Neural progenitor cell (in vitro differentiated cells): ENCODE data around the gene HRK. TPM values are rescaled to one million over a fixed set of nuclear protein-coding genes. Genes with fewer than 3 reads are reported as not detected.
A peak's percentile ranks its signal among the peaks of the same experiment; 100 is the strongest.

Source experiments
- DNase-seq: peaks from one replicate; pipeline ENCODE4 v3.0.0-alpha.2; 2016; ENCODE audit warnings: low spot score
- H2AFZ ChIP-seq: fragments of 200-600 bp; sonication (generic); replicated peaks from 2 replicates; pipeline ENCODE4 v1.6.1; 2016; ENCODE audit warnings: antibody characterized with exemption
- H3F3A ChIP-seq: fragments of 200-600 bp; sonication (generic); 2 replicates; pipeline ENCODE4 v1.6.1; 2016; ENCODE audit warnings: antibody characterized with exemption, low read depth
- H3K27ac ChIP-seq: fragments of 200-600 bp; sonication (generic); 2 replicates; pipeline ENCODE4 v1.5.1; 2016; ENCODE audit warnings: mild to moderate bottlenecking
- H3K27me3 ChIP-seq: fragments of 200-600 bp; sonication (generic); 2 replicates; pipeline ENCODE4 v1.6.1; 2016; ENCODE audit warnings: mild to moderate bottlenecking, moderate library complexity
- H3K36me3 ChIP-seq: fragments of 200-600 bp; sonication (generic); 2 replicates; pipeline ENCODE4 v1.5.1; 2016
- H3K4me1 ChIP-seq: fragments of 200-600 bp; sonication (generic); 2 replicates; pipeline ENCODE4 v1.6.1; 2016; ENCODE audit warnings: mixed run types
- H3K4me2 ChIP-seq: fragments of 200-600 bp; sonication (generic); 2 replicates; pipeline ENCODE4 v1.6.1; 2016
- H3K4me3 ChIP-seq: fragments of 200-600 bp; sonication (generic); 2 replicates; pipeline ENCODE4 v1.5.1; 2016
- H3K79me2 ChIP-seq: fragments of 200-600 bp; sonication (generic); 2 replicates; pipeline ENCODE4 v1.6.1; 2016; ENCODE audit warnings: low read depth
- H3K9ac ChIP-seq: fragments of 200-600 bp; sonication (generic); 2 replicates; pipeline ENCODE4 v1.6.1; 2016
- H3K9me3 ChIP-seq: fragments of 200-600 bp; sonication (generic); 2 replicates; pipeline ENCODE4 v1.5.1; 2016; ENCODE audit warnings: low read depth
- H4K20me1 ChIP-seq: fragments of 200-600 bp; sonication (generic); 2 replicates; pipeline ENCODE4 v1.6.1; 2016; ENCODE audit warnings: low read depth
- H3K27ac Mint-ChIP-seq: 3 replicates; pipeline ENCODE4 v1.8.0; 2021; ENCODE audit warnings: mixed read lengths
- H3K27me3 Mint-ChIP-seq: 2 replicates; pipeline ENCODE4 v1.8.0; 2022; ENCODE audit warnings: low read depth, mild to moderate bottlenecking, inconsistent platforms, moderate library complexity, mixed read lengths; ENCODE audit not compliant: insufficient read depth
- H3K36me3 Mint-ChIP-seq: 3 replicates; pipeline ENCODE4 v1.8.0; 2021; ENCODE audit warnings: mixed read lengths
- H3K4me1 Mint-ChIP-seq: 3 replicates; pipeline ENCODE4 v1.8.0; 2021; ENCODE audit warnings: mixed read lengths
- H3K4me3 Mint-ChIP-seq: 3 replicates; pipeline ENCODE4 v1.8.0; 2021; ENCODE audit warnings: mild to moderate bottlenecking, moderate library complexity, mixed read lengths
- H3K9me3 Mint-ChIP-seq: 3 replicates; pipeline ENCODE4 v1.8.0; 2020; ENCODE audit warnings: mixed read lengths
- EZH2 ChIP-seq: fragments of 200-600 bp; sonication (generic); IDR thresholded peaks from 2 replicates; pipeline ENCODE4 v1.6.1; 2017; ENCODE audit warnings: antibody characterized with exemption, mild to moderate bottlenecking, moderate library complexity
- EZH2phosphoT487 ChIP-seq: fragments of 200-600 bp; sonication (generic); IDR thresholded peaks from 2 replicates; pipeline ENCODE4 v1.6.1; 2017; ENCODE audit warnings: antibody characterized with exemption
- total RNA-seq: library from RNA; depleted of rRNA; stranded (reverse); fragments of >200 nt; gene quantifications from 2 replicates; pipeline ENCODE4 v1.2.3, GENCODE V29; 2015; ENCODE audit warnings: low replicate concordance
- TF ChIP-seq, protein P1 (sequence below): fragments of 200-600 bp; sonication (generic); IDR thresholded peaks from 2 replicates; pipeline ENCODE4 v1.5.1; 2017; ENCODE audit warnings: antibody characterized with exemption, mild to moderate bottlenecking

HRK gene
- 0.06 TPM in 1 of 2 replicates, not detected in the other for total RNA-seq

DNA sequence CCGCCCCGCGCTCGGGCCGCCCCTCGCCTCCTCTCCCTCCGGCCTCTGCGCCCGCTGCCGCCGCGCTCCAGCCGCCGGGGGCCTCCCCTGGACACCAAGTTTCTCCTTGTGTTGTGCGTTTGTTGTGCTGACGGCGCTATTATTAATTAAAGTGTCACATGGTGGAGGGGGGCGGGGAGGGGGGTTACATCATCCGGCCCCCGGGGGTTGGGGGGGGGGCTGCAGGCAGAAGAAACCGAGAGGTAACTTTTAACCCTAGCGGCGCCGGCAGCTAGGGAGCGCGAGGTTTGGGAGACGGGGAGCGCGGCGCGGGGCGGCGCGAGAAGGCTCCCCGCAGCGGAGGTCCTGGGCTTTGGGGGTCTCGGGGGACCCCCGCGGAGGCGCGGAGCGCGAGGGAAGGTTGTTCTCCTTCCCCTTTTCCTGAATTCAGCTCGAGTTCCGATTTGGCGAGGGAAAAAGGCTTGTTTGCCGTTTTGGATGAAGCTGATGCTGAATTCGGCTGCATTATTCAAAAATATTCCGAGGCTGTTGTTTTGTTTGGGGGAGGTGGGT lies at the start of gene HRK:
TSS of gene HRK (minus strand) at position 117 of the 552 bp plus-strand sequence. CDS start 134 bp downstream, outside the sequence.
- Histone ChIP-seq H3K79me2 (no peaks in the 10 kb centered on the region), H3K27ac (no peak within 1 kb of the TSS), H4K20me1 (peaks cover 34% of the 10 kb centered on the region), H3K4me1 (peaks cover 38% of the 10 kb centered on the region), H3K27me3 (peaks cover 99% of the 10 kb centered on the region), H3K4me2 (peak within 1 kb of the TSS; percentile 99), H3K36me3 (no peaks in the 10 kb centered on the region), H2AFZ (no peak within 1 kb of the TSS), H3K4me3 (peak within 1 kb of the TSS; percentile 63), H3F3A (peaks cover 41% of the 10 kb centered on the region), H3K9ac (no peak within 1 kb of the TSS), H3K9me3 (no peaks in the 10 kb centered on the region)
- Mint-ChIP-seq H3K4me3 (peak within 1 kb of the TSS; percentile 88), H3K36me3 (no peaks in the 10 kb centered on the region), H3K9me3 (no peaks in the 10 kb centered on the region), H3K27ac (no peak within 1 kb of the TSS), H3K4me1 (peaks cover 32% of the 10 kb centered on the region), H3K27me3 (peaks cover 73% of the 10 kb centered on the region)
- TF ChIP-seq EZH2: no peak
- TF ChIP-seq, protein P1, sequence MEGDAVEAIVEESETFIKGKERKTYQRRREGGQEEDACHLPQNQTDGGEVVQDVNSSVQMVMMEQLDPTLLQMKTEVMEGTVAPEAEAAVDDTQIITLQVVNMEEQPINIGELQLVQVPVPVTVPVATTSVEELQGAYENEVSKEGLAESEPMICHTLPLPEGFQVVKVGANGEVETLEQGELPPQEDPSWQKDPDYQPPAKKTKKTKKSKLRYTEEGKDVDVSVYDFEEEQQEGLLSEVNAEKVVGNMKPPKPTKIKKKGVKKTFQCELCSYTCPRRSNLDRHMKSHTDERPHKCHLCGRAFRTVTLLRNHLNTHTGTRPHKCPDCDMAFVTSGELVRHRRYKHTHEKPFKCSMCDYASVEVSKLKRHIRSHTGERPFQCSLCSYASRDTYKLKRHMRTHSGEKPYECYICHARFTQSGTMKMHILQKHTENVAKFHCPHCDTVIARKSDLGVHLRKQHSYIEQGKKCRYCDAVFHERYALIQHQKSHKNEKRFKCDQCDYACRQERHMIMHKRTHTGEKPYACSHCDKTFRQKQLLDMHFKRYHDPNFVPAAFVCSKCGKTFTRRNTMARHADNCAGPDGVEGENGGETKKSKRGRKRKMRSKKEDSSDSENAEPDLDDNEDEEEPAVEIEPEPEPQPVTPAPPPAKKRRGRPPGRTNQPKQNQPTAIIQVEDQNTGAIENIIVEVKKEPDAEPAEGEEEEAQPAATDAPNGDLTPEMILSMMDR: no peak
- DNase-seq: no peak

- Histone ChIP-seq H3K9ac (no peak overlapping the region), H4K20me1 (peaks cover 49% of the 10 kb centered on the region), H3K27ac (no peak overlapping the region), H3K4me1 (peaks cover 14% of the 10 kb centered on the region), H3K27me3 (no peaks in the 10 kb centered on the region), H3K4me3 (no peak overlapping the region), H3K36me3 (peaks cover 4% of the 10 kb centered on the region), H2AFZ (no peak overlapping the region), H3K9me3 (no peaks in the 10 kb centered on the region), H3K4me2 (no peak overlapping the region), H3F3A (peaks cover 9% of the 10 kb centered on the region), H3K79me2 (peaks cover 55% of the 10 kb centered on the region)
- Mint-ChIP-seq H3K27ac (no peak overlapping the region), H3K4me1 (peaks cover 6% of the 10 kb centered on the region), H3K4me3 (no peak overlapping the region), H3K9me3 (no peaks in the 10 kb centered on the region), H3K27me3 (no peaks in the 10 kb centered on the region), H3K36me3 (peaks cover 37% of the 10 kb centered on the region)
- no peak for DNase-seq
- TF ChIP-seq, protein P1: no peak
- TF ChIP-seq EZH2phosphoT487 (no peak), EZH2 (no peak)
These were observed 48.6 kb upstream of the HRK start for GRCh38 chr12:116929885-116930284.

- Mint-ChIP-seq H3K4me1 (no peaks in the 10 kb centered on the region), H3K4me3 (no peak overlapping the region), H3K36me3 (peaks cover 32% of the 10 kb centered on the region), H3K9me3 (no peaks in the 10 kb centered on the region), H3K27ac (no peak overlapping the region), H3K27me3 (peaks cover 2% of the 10 kb centered on the region)
- Histone ChIP-seq H3F3A (peaks cover 9% of the 10 kb centered on the region), H3K4me2 (no peak overlapping the region), H3K27me3 (no peaks in the 10 kb centered on the region), H3K4me3 (no peak overlapping the region), H3K9ac (no peak overlapping the region), H3K79me2 (peaks cover 61% of the 10 kb centered on the region), H4K20me1 (peaks cover 44% of the 10 kb centered on the region), H3K27ac (no peak overlapping the region), H2AFZ (no peak overlapping the region), H3K4me1 (peaks cover 15% of the 10 kb centered on the region), H3K36me3 (peaks cover 4% of the 10 kb centered on the region), H3K9me3 (no peaks in the 10 kb centered on the region)
- TF ChIP-seq, protein P1: no peak
- TF ChIP-seq EZH2: no peak
- DNase-seq: no peak
These were observed 47.3 kb upstream of the HRK start for GRCh38 chr12:116928504-116928903.
